ENCODE measurements around the gene FSIP2.
"Not testable (repeated sequence)": the region's sequence is repeated elsewhere in the genome, so short reads cannot be mapped to it uniquely, and the experiment has no call there.

FSIP2 gene

GRCh38 chr2:185802926-185803325 lies 64.3 kb downstream of the FSIP2 start:
- no peak for DNase-seq

- DNase-seq: no peak
These were observed 68.2 kb downstream of the FSIP2 start for GRCh38 chr2:185806783-185807182.

- DNase-seq: no peak
These were observed 68.7 kb downstream of the FSIP2 start for GRCh38 chr2:185807351-185807750.

GRCh38 chr2:185811580-185811979 lies 73.0 kb downstream of the FSIP2 start:
- DNase-seq: no peak

GRCh38 chr2:185813707-185814106 lies 75.1 kb downstream of the FSIP2 start:
- DNase-seq: no peak

GRCh38 chr2:185817991-185818390 lies 79.4 kb downstream of the FSIP2 start:
- no peak for DNase-seq

GRCh38 chr2:185821467-185821866 lies 82.9 kb downstream of the FSIP2 start:
- no peak for DNase-seq

GRCh38 chr2:185823773-185824172 lies 85.2 kb downstream of the FSIP2 start:
- DNase-seq: no peak

- DNase-seq: no peak
These were observed 87.0 kb downstream of the FSIP2 start for GRCh38 chr2:185825557-185825956.

- no peak for DNase-seq
These were observed 89.7 kb downstream of the FSIP2 start for GRCh38 chr2:185828326-185828725.

- DNase-seq: no peak
These were observed 95.3 kb downstream of the FSIP2 start for GRCh38 chr2:185833864-185834263.

GRCh38 chr2:185835974-185836373 lies 97.4 kb downstream of the FSIP2 start:
- DNase-seq: no peak

GRCh38 chr2:185854885-185855284 lies 116.3 kb downstream of the FSIP2 start:
- no peak for DNase-seq

- DNase-seq: no peak
These were observed 119.1 kb downstream of the FSIP2 start for GRCh38 chr2:185857691-185858090.

- DNase-seq: no peak
These were observed 120.9 kb downstream of the FSIP2 start for GRCh38 chr2:185859506-185859905.

- no peak for DNase-seq
These were observed 121.7 kb downstream of the FSIP2 start for GRCh38 chr2:185860321-185860720.

GRCh38 chr2:185862657-185863398 lies 124.2 kb downstream of the FSIP2 start:
- no peak for DNase-seq

GRCh38 chr2:185864468-185865260 lies 126.1 kb downstream of the FSIP2 start:
- not testable (repeated sequence) for DNase-seq

- DNase-seq: no peak
These were observed 136.7 kb downstream of the FSIP2 start for GRCh38 chr2:185875136-185875931.

- no peak for DNase-seq
These were observed 137.6 kb downstream of the FSIP2 start for GRCh38 chr2:185876234-185876633.

GRCh38 chr2:185880396-185880795 lies 141.8 kb downstream of the FSIP2 start:
- DNase-seq: no peak
